Muscle layer of colon (tissue), 2 donors: ENCODE data around the gene RFWD3.
A peak's percentile ranks its signal among the peaks of the same experiment; 100 is the strongest.

Experiments
- H3K27ac ChIP-seq: one replicate; pipeline ENCODE4 v1.7.0; 2013; ENCODE audit warnings: low read depth, mild to moderate bottlenecking, low read length, moderate library complexity
- H3K27me3 ChIP-seq, 2 donors: one replicate each; pipeline ENCODE4 v1.7.0; 2013; ENCODE audit warnings: low read length in 2 of 2, mild to moderate bottlenecking in 2 of 2; ENCODE audit not compliant: insufficient read depth in 2 of 2, control insufficient read depth in 1 of 2
- H3K36me3 ChIP-seq: one replicate; pipeline ENCODE4 v1.7.0; 2013; ENCODE audit warnings: mild to moderate bottlenecking, low read length; ENCODE audit not compliant: insufficient read depth
- H3K4me1 ChIP-seq: one replicate; pipeline ENCODE4 v1.7.0; 2013; ENCODE audit warnings: mild to moderate bottlenecking, low read length; ENCODE audit not compliant: insufficient read depth
- H3K4me3 ChIP-seq, 2 donors: one replicate each; pipeline ENCODE4 v1.7.0; 2013; ENCODE audit warnings: low read length in 2 of 2, low read depth in 1 of 2, mild to moderate bottlenecking in 1 of 2, moderate library complexity in 1 of 2
- H3K9ac ChIP-seq: one replicate; pipeline ENCODE4 v1.7.0; 2013; ENCODE audit warnings: low read length
- H3K9me3 ChIP-seq: one replicate; pipeline ENCODE4 v1.7.0; 2013; ENCODE audit warnings: mild to moderate bottlenecking, low read length
- donor health status: abdominal sarcoma.
- donor health status: Adenocarcinoma of cecum.

RFWD3 gene, protein sequence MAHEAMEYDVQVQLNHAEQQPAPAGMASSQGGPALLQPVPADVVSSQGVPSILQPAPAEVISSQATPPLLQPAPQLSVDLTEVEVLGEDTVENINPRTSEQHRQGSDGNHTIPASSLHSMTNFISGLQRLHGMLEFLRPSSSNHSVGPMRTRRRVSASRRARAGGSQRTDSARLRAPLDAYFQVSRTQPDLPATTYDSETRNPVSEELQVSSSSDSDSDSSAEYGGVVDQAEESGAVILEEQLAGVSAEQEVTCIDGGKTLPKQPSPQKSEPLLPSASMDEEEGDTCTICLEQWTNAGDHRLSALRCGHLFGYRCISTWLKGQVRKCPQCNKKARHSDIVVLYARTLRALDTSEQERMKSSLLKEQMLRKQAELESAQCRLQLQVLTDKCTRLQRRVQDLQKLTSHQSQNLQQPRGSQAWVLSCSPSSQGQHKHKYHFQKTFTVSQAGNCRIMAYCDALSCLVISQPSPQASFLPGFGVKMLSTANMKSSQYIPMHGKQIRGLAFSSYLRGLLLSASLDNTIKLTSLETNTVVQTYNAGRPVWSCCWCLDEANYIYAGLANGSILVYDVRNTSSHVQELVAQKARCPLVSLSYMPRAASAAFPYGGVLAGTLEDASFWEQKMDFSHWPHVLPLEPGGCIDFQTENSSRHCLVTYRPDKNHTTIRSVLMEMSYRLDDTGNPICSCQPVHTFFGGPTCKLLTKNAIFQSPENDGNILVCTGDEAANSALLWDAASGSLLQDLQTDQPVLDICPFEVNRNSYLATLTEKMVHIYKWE

GRCh38 chr16:74666425-74667254 lies at the start of gene RFWD3:
Gene RFWD3, minus strand, starts transcription at chr16:74666877. Its CDS starts 5,428 bp downstream, at chr16:74661449.
- no peaks in the 10 kb centered on the region for H3K27me3 ChIP-seq
- H3K4me3 ChIP-seq = peak within 1 kb of the TSS; percentile 84 to 99
- no peaks in the 10 kb centered on the region for H3K9me3 ChIP-seq
- peak within 1 kb of the TSS; percentile 66 for H3K27ac ChIP-seq
- peaks cover 5% of the 10 kb centered on the region for H3K4me1 ChIP-seq
- H3K9ac ChIP-seq = peak within 1 kb of the TSS; percentile 42
- peaks cover 14% of the 10 kb centered on the region for H3K36me3 ChIP-seq

DNA sequence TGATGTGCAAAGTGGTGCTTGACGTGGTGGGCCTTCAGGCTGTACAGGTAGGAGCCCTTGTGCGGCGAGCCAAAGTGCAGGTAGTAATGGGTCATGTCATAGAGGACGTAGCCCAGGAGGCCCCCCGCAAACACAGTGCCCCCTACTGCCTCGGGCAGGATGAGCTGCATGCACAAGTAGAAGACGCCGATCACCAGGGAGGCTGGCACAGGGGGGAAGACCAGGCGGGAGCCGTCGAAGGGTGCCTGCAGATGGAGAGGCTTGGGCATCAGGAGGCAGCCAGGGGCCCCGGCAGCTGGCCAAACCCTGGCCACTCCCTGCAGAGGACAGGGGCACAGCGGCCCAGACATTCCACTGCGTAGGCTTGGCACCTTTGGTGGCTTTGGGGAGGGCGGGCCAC lies 49.7 kb upstream of the RFWD3 start:
- Histone ChIP-seq H3K27me3 (no peaks in the 10 kb centered on the region), H3K9me3 (no peaks in the 10 kb centered on the region), H3K4me3 (no peak overlapping the region), H3K4me1 (no peaks in the 10 kb centered on the region), H3K36me3 (no peaks in the 10 kb centered on the region), H3K9ac (no peak overlapping the region), H3K27ac (no peak overlapping the region)

DNA sequence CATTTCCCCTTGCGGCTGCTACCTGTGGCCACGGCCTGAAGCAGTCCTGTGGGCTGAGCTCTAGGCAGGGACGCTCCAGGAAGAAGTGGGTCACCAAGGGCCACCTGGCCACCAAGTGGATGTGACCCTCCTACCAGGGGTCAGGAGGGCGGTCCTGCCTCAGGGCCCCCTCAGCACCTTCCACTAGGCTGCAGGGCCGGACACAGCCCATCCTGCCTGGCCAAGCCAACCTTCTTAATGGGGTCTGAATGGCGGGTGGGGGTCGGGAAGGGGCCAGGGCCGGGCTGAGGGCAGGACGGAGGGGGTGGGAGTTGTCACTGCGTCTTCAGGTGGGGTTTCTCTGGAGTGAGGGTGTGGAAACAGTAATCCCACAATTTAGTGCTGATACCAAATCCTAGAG lies 47.2 kb upstream of the RFWD3 start:
- no peaks in the 10 kb centered on the region for H3K4me1 ChIP-seq
- H3K9ac ChIP-seq = no peak overlapping the region
- H3K4me3 ChIP-seq = no peak overlapping the region
- no peaks in the 10 kb centered on the region for H3K9me3 ChIP-seq
- H3K27me3 ChIP-seq = no peaks in the 10 kb centered on the region
- no peak overlapping the region for H3K27ac ChIP-seq
- no peaks in the 10 kb centered on the region for H3K36me3 ChIP-seq

DNA sequence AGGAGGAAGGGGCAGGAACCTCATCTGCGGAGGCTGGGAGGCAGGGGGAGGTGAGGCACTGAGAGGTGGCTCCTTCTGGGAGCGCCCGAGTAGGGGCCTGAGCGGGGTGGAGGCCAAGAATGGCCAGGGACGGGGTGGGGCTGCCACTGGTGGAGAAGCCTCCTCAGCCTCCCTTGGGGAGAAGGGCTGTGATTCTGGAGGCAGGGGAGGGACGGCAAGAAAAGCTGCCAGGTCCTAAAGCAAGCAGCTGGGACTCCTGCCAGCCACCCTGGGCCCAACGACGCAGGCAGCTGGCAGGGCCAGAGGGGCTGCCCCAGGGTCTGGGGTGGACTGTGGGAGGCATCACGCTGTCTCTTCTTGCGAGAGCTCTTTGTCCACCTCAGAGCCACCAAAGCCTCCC lies 46.6 kb upstream of the RFWD3 start:
- no peak overlapping the region for H3K9ac ChIP-seq
- no peak overlapping the region for H3K27ac ChIP-seq
- no peaks in the 10 kb centered on the region for H3K36me3 ChIP-seq
- H3K27me3 ChIP-seq = no peaks in the 10 kb centered on the region
- H3K4me1 ChIP-seq = no peaks in the 10 kb centered on the region
- no peak overlapping the region for H3K4me3 ChIP-seq
- no peaks in the 10 kb centered on the region for H3K9me3 ChIP-seq

DNA sequence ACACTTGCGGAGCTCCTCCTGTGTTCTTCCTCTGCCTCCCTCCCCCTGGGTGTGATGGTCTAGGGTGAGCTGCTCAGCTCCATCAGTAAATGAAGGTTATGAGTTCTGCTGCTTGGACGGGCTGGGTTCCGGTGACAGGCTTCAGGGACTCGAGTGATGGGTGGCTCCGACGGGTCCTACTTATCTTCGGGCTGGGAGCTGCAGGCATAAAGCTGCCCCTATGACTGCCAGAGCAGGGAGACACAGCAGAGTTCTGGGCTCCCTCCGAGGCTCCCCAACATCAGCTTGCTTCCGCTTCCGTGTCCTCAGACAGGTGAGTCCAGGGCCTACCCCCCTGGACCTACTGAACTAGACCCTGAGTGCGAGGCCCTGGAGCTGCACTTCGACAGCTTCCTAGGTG lies 45.3 kb upstream of the RFWD3 start:
- no peaks in the 10 kb centered on the region for H3K4me1 ChIP-seq
- H3K36me3 ChIP-seq = no peaks in the 10 kb centered on the region
- no peak overlapping the region for H3K4me3 ChIP-seq
- no peak overlapping the region for H3K9ac ChIP-seq
- no peaks in the 10 kb centered on the region for H3K27me3 ChIP-seq
- no peak overlapping the region for H3K27ac ChIP-seq
- H3K9me3 ChIP-seq = no peaks in the 10 kb centered on the region

GRCh38 chr16:74710401-74710800 lies 43.7 kb upstream of the RFWD3 start:
- Histone ChIP-seq H3K27ac (no peak overlapping the region), H3K36me3 (no peaks in the 10 kb centered on the region), H3K9ac (no peak overlapping the region), H3K27me3 (no peaks in the 10 kb centered on the region), H3K9me3 (no peaks in the 10 kb centered on the region), H3K4me3 (no peak overlapping the region), H3K4me1 (no peaks in the 10 kb centered on the region)

GRCh38 chr16:74709441-74709877 lies 42.8 kb upstream of the RFWD3 start:
- Histone ChIP-seq H3K27ac (no peak overlapping the region), H3K4me1 (no peaks in the 10 kb centered on the region), H3K36me3 (no peaks in the 10 kb centered on the region), H3K27me3 (no peaks in the 10 kb centered on the region), H3K9me3 (no peaks in the 10 kb centered on the region), H3K9ac (no peak overlapping the region), H3K4me3 (no peak overlapping the region)

DNA sequence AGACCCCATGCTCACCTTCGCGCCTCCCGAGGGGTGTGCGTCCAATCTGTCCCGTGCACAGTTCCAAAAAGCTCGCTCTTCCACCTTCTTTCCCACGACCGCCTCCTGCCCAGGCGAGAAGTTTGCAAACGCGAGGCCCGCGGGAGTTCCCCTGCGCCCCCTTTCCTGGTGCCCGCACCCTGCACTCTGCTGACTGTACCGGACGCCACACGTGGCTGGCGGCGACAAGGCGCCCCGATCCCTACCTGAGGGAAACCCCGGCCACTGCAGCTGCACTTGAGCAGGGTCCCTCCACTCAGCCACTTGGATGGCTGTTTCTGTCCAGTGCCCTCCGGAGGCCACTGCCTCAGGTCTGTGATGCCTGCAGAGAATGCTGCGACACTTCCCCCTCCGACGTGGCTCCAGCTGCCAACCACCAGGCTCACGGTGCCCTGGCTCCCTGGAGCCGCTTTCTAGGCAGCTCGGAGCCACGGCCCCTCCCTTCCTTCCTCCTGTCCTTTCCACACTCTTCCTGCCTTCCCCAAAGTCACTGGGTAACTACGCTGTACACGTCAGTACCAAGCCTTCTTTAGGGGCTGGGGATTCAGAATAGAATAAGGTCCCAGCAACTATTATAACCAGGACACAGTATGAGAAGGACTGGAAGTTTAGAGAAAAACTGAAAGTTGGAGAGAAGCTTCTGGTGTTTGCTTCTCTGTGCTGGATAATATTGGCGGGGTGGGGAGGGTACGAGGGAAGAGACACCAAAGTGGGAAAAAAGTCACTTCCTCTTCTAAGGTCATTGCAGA lies 34.0 kb upstream of the RFWD3 start, which contains the start of gene MLKL:
Gene MLKL (minus strand): TSS at position 425 of the 788 bp plus-strand sequence. CDS start 5,105 bp downstream, outside the sequence.
- H3K9ac ChIP-seq = peak within 1 kb of the TSS; percentile 42
- H3K27me3 ChIP-seq = no peaks in the 10 kb centered on the region
- H3K36me3 ChIP-seq = no peaks in the 10 kb centered on the region
- H3K27ac ChIP-seq = peak within 1 kb of the TSS; percentile 84
- H3K4me3 ChIP-seq = peak within 1 kb of the TSS; percentile 55 to 84
- H3K4me1 ChIP-seq = no peaks in the 10 kb centered on the region
- H3K9me3 ChIP-seq = no peaks in the 10 kb centered on the region

GRCh38 chr16:74700116-74700437 lies 33.4 kb upstream of the RFWD3 start:
- Histone ChIP-seq H3K27me3 (no peaks in the 10 kb centered on the region), H3K27ac (peak overlapping the region; percentile 84), H3K36me3 (no peaks in the 10 kb centered on the region)

DNA sequence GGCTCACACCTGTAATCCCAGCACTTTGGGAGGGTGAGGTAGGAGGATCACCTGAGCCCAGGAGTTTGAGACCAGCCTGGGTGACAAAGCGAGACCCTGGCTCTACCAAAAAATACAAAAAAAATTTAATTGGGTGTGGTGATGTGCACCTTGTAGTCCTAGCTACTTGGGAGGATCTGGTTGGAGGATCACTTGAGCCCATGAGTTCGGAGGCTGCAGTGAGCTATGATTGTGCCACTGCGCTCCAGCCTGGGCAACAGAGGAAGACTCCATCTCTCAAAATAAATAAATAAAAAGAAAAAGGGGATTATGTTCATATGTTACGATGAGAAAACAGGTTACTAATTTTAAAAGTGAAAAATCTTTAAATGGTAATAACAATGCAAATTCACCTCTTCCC lies 33.0 kb upstream of the RFWD3 start:
- no peaks in the 10 kb centered on the region for H3K27me3 ChIP-seq
- H3K27ac ChIP-seq = no peak overlapping the region
- no peaks in the 10 kb centered on the region for H3K36me3 ChIP-seq
- no peak overlapping the region for H3K9ac ChIP-seq
- H3K4me1 ChIP-seq = no peaks in the 10 kb centered on the region
- H3K4me3 ChIP-seq = no peak overlapping the region
- H3K9me3 ChIP-seq = no peaks in the 10 kb centered on the region

More at GRCh38 chr16:74700116-74700437, 33.4 kb upstream of the RFWD3 start:
- peak overlapping the region; percentile 42 for H3K9ac ChIP-seq
- no peaks in the 10 kb centered on the region for H3K9me3 ChIP-seq
- H3K4me1 ChIP-seq = no peaks in the 10 kb centered on the region
- peak overlapping the region; percentile 55 to 84 for H3K4me3 ChIP-seq
